Activated CD4-positive, alpha-beta memory T cell treated with anti-CD3 and anti-CD28 coated beads for 36 hours (primary cell): ENCODE data around the gene EML6. TPM values are rescaled to one million over a fixed set of nuclear protein-coding genes. Genes with fewer than 3 reads are reported as not detected.
A peak's percentile ranks its signal among the peaks of the same experiment; 100 is the strongest.
"Not testable (repeated sequence)": the region's sequence is repeated elsewhere in the genome, so short reads cannot be mapped to it uniquely, and the experiment has no call there.

Source experiments
- CTCF ChIA-PET: fragments of 350-600 bp; sonication (Branson Sonifier 250); formaldehyde crosslinking; loops from one replicate; lab custom pipeline; 2021; ENCODE audit warnings: antibody characterized with exemption, inconsistent platforms; lab: Charles Lee
- POLR2A ChIA-PET: fragments of 350-600 bp; sonication (Branson Sonifier 250); formaldehyde crosslinking; loops from one replicate; lab custom pipeline; 2021; ENCODE audit warnings: antibody characterized with exemption; lab: Charles Lee
- DNase-seq: peaks from one replicate; pipeline ENCODE4 v3.0.0-alpha.2; 2020
- H3K27ac Mint-ChIP-seq: one replicate; pipeline ENCODE4 v1.8.0; 2021; ENCODE audit warnings: mixed read lengths
- H3K27me3 Mint-ChIP-seq: one replicate; pipeline ENCODE4 v1.8.0; 2021; ENCODE audit warnings: mixed read lengths
- H3K36me3 Mint-ChIP-seq: one replicate; pipeline ENCODE4 v1.8.0; 2021; ENCODE audit warnings: mixed read lengths
- H3K4me1 Mint-ChIP-seq: one replicate; pipeline ENCODE4 v1.8.0; 2021; ENCODE audit warnings: low read depth, mixed read lengths
- H3K4me3 Mint-ChIP-seq: one replicate; pipeline ENCODE4 v1.8.0; 2021; ENCODE audit warnings: mild to moderate bottlenecking, mixed read lengths
- H3K9me3 Mint-ChIP-seq: one replicate; pipeline ENCODE4 v1.8.0; 2021; ENCODE audit warnings: mixed read lengths
- intact Hi-C: fragments of 100-400 bp; cut with micrococcal nuclease; formaldehyde crosslinking; loops from one replicate; pipeline ENCODE4 v1.15.1; 2023
- total RNA-seq, 2 experiments: library from RNA; stranded (reverse); gene quantifications; one replicate each; pipeline ENCODE4 v1.2.3, GENCODE V29; 2021

The EML6 gene
- total RNA-seq, 2 experiments from 2014 or later: 0.46 to 0.50 TPM

DNA sequence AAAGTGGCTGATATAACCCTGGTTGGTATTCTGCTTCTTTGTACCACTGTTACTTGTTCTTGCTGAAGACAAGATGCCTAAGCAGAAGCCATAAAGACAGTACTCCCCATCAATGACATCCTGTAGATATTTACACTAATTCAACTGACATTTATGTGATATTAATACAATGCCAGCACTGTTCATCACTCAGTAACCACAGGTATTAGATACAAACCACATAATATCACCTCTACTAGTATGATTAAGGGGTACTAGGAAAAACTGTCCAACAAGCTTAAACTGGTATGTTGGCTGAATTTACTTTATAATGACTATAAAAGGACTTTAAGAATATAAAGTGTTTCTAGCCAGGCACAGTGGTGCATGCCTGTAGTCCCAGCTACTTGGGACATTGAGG lies 261.0 kb downstream of the EML6 start:
- peaks cover 30% of the 10 kb centered on the region for H3K36me3 Mint-ChIP-seq
- H3K4me1 Mint-ChIP-seq: peaks cover 34% of the 10 kb centered on the region
- no peaks in the 10 kb centered on the region for H3K27me3 Mint-ChIP-seq
- no peak overlapping the region for H3K4me3 Mint-ChIP-seq
- H3K9me3 Mint-ChIP-seq: no peaks in the 10 kb centered on the region
- no peak overlapping the region for H3K27ac Mint-ChIP-seq
- ChIA-PET POLR2A (no interaction called here), CTCF (interaction anchor here (1.3 kb wide), 1 partner anchor 30 kb away, joined by 3 read pairs; no protein-coding TSS in a partner anchor)
- intact Hi-C loops: no loop called here
- DNase-seq: no peak

DNA sequence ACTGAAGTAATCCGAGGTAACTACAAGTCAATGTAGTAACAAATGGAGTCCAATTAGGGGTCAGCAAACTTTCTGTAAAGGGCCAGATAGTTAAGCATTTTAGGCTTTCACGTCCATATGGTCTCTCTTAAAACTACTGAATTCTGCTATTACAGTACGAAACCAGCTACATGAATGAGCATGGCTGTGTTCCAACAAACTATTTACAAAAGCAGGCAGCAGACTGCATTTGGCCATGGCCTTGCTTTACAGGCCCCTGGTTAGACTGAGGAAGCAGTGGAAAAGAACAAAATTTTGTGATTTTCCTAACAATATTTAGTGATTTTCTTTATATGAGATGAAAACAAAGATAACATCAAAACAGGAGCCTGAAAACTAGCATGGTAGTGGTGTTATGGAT lies 262.8 kb downstream of the EML6 start:
- POLR2A ChIA-PET: no interaction called here
- Mint-ChIP-seq H3K9me3 (no peaks in the 10 kb centered on the region), H3K4me1 (peaks cover 26% of the 10 kb centered on the region), H3K4me3 (no peak overlapping the region), H3K36me3 (peaks cover 30% of the 10 kb centered on the region), H3K27ac (no peak overlapping the region), H3K27me3 (no peaks in the 10 kb centered on the region)
- intact Hi-C loops: no loop called here
- CTCF ChIA-PET: no interaction called here
- DNase-seq: no peak

DNA sequence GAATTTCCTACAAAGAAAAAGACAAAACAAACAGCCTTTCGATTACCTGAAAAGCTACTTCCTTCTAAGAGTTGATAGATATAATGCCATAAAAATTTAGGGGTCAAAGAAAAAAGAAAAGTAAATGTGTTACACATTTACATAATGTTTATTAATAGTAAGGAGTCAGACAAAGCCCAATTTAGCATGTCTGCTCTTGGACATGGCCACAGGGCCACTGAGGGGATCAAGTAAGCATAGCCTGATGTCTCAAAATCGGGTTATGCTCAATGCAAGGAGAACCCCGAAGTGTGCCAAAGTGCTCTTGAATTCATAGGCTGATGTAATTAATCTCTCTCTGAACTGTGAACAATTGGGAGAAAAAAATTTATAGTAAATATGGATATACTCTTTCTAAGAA lies 265.1 kb downstream of the EML6 start:
- POLR2A ChIA-PET: no interaction called here
- Mint-ChIP-seq H3K4me3 (no peak overlapping the region), H3K9me3 (no peaks in the 10 kb centered on the region), H3K36me3 (peaks cover 18% of the 10 kb centered on the region), H3K27me3 (no peaks in the 10 kb centered on the region), H3K27ac (no peak overlapping the region), H3K4me1 (peaks cover 32% of the 10 kb centered on the region)
- no peak for DNase-seq
- intact Hi-C loops: no loop called here
- CTCF ChIA-PET: no interaction called here

DNA sequence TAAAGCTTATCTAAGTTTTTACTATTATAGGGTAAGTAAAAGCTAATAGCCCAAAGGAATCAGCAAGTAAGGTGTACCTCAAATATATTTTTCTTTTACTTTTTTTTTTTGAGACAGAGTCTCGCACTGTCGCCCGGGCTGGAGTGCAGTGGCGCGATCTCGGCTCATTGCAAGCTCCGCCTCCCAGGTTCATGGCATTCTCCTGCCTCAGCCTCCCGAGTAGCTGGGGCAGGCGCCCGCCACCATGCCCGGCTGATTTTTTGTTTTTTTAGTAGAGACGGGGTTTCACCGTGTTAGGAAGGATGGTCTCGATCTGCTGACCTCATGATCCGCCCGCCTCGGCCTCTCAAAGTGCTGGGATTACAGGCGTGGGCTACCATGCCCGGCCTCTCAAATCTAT lies 267.2 kb downstream of the EML6 start:
- CTCF ChIA-PET: not testable (repeated sequence)
- H3K4me1 Mint-ChIP-seq: peaks cover 30% of the 10 kb centered on the region

DNA sequence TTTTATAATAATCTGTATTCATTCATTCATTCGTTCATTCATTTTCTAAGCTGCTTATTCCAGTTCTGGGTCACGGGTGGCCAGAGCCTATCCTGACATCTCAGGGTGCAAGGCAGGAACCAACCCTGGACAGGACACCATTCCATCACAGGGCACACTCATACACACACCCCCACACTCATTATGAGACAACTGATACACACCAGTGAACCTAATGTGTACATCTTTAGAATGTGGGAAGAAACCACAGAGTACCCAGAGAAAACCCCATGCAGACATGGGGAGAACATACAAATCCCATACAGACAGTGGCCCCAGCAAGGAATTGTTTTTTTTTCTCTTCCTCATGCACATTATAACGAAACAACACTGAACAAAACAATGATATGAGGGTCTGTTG lies 272.1 kb downstream of the EML6 start:
- Mint-ChIP-seq H3K9me3 (no peaks in the 10 kb centered on the region), H3K4me3 (no peak overlapping the region), H3K4me1 (peaks cover 60% of the 10 kb centered on the region), H3K27ac (no peak overlapping the region), H3K36me3 (peaks cover 5% of the 10 kb centered on the region), H3K27me3 (no peaks in the 10 kb centered on the region)
- ChIA-PET POLR2A (no interaction called here), CTCF (no interaction called here)
- DNase-seq: no peak
- intact Hi-C loops: no loop called here

More for the DNA sequence above, 267.2 kb downstream of the EML6 start:
- DNase-seq, H3K9me3 Mint-ChIP-seq, intact Hi-C loops, H3K27ac Mint-ChIP-seq, H3K4me3 Mint-ChIP-seq, POLR2A ChIA-PET, H3K27me3 Mint-ChIP-seq: not testable (repeated sequence)
- peaks cover 16% of the 10 kb centered on the region for H3K36me3 Mint-ChIP-seq

DNA sequence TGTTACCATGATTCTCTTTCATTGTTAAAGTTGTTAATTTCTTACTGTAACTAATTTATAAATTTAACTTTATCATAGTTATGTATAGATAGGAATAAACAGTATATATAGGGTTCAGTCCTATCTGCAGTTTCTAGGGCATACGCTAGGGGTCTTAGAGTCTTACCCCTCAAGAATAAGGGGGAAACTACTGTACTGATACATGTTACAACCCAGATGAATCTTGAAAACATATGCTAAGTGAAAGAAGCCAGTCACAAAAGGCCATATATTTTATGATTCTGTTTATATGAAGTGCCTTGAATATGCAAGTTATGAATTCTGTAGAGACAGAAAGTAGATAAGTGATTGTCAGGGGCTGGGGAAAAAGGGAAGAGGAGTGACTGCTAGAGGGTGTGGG lies 274.4 kb downstream of the EML6 start:
- CTCF ChIA-PET: no interaction called here
- intact Hi-C loops: loop anchor here (2.0 kb wide), 1 partner anchor 15 kb away; no protein-coding TSS in a partner anchor

DNA sequence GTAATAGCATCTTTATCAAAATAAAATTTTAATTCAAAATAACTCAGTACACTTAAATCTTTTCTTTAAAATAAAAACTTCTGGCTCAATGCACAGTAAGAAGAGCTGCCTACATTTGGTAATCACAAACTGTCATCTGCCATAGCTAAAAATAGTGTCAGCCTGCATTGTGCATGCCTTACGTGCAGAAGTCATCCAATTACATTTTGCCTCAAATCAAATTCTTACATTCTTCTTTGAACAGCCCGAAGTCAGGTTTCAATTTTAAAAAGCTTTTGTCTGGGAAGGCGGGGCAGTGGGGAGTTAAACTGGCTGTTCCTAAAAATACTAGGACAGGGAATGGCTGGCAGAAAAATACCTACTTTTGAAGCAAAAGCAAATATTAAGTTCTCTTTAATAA lies 275.7 kb downstream of the EML6 start:
- H3K36me3 Mint-ChIP-seq: peaks cover 5% of the 10 kb centered on the region
- H3K4me1 Mint-ChIP-seq: peaks cover 67% of the 10 kb centered on the region
- no peaks in the 10 kb centered on the region for H3K27me3 Mint-ChIP-seq
- POLR2A ChIA-PET: interaction anchor here (0.5 kb wide), 1 partner anchor 232 kb away, joined by 3 read pairs; no protein-coding TSS in a partner anchor
- CTCF ChIA-PET: no interaction called here
- intact Hi-C loops: loop anchor here (2.0 kb wide), 1 partner anchor 14 kb away; no protein-coding TSS in a partner anchor
- H3K4me3 Mint-ChIP-seq: no peak overlapping the region
- H3K9me3 Mint-ChIP-seq: no peaks in the 10 kb centered on the region
- no peak for DNase-seq
- H3K27ac Mint-ChIP-seq: no peak overlapping the region

More for the DNA sequence above, 274.4 kb downstream of the EML6 start:
- Mint-ChIP-seq H3K4me3 (no peak overlapping the region), H3K27ac (no peak overlapping the region), H3K36me3 (peaks cover 5% of the 10 kb centered on the region), H3K4me1 (peaks cover 66% of the 10 kb centered on the region), H3K27me3 (no peaks in the 10 kb centered on the region), H3K9me3 (no peaks in the 10 kb centered on the region)
- POLR2A ChIA-PET: no interaction called here
- DNase-seq: no peak

DNA sequence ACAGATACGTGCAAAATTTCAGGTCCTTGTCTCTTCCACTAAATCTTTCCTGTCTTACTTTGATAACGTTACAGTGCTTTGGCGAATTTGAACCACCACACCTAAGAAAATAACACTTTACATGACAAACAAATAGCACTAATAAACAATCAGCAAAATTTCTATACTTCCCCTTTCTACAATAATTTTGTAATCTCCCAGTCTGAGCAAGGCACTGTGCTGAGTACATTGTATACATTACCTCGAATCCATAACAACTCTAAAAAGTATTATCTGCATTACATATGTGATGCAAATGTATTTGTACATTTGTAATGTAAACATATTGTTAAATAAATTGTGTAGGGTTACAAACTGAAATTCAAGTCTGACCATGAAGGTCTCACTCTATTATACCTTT lies 276.9 kb downstream of the EML6 start:
- H3K27ac Mint-ChIP-seq: no peak overlapping the region
- peaks cover 68% of the 10 kb centered on the region for H3K4me1 Mint-ChIP-seq
- peaks cover 5% of the 10 kb centered on the region for H3K36me3 Mint-ChIP-seq
- ChIA-PET CTCF (interaction anchor here (0.5 kb wide), 1 partner anchor 1021 kb away, joined by 3 read pairs; no protein-coding TSS in a partner anchor), POLR2A (no interaction called here)
- no peak overlapping the region for H3K4me3 Mint-ChIP-seq
- intact Hi-C loops: no loop called here
- H3K9me3 Mint-ChIP-seq: no peaks in the 10 kb centered on the region
- no peaks in the 10 kb centered on the region for H3K27me3 Mint-ChIP-seq
- DNase-seq: no peak

DNA sequence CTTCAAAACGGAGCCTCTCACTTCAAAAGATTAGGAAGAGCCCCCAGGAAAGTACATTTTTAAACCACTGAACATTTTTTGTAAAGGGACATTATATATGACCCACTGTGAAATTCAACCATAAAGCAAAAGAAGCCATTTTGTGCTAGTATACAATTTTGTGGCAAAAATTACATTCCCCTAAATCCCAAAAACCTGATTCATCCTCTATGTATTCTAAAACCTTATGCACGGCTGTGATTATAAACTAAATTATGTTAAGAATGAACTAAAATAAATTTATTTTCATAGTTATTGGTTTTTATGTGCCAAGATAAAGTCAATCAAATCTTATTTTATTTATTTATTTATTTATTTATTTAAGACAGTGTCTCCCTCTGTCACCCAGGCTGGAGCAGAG lies 278.3 kb downstream of the EML6 start:
- ChIA-PET CTCF (interaction anchor here (0.6 to 2.7 kb wide), 4 partner anchors 12 to 167 kb away, joined by 4 to 9 read pairs (median 4); no protein-coding TSS in a partner anchor), POLR2A (no interaction called here)
- H3K4me3 Mint-ChIP-seq: no peak overlapping the region
- H3K9me3 Mint-ChIP-seq: no peaks in the 10 kb centered on the region
- intact Hi-C loops: no loop called here
- no peak for DNase-seq
- peaks cover 1% of the 10 kb centered on the region for H3K36me3 Mint-ChIP-seq
- peaks cover 67% of the 10 kb centered on the region for H3K4me1 Mint-ChIP-seq
- no peak overlapping the region for H3K27ac Mint-ChIP-seq
- no peaks in the 10 kb centered on the region for H3K27me3 Mint-ChIP-seq

DNA sequence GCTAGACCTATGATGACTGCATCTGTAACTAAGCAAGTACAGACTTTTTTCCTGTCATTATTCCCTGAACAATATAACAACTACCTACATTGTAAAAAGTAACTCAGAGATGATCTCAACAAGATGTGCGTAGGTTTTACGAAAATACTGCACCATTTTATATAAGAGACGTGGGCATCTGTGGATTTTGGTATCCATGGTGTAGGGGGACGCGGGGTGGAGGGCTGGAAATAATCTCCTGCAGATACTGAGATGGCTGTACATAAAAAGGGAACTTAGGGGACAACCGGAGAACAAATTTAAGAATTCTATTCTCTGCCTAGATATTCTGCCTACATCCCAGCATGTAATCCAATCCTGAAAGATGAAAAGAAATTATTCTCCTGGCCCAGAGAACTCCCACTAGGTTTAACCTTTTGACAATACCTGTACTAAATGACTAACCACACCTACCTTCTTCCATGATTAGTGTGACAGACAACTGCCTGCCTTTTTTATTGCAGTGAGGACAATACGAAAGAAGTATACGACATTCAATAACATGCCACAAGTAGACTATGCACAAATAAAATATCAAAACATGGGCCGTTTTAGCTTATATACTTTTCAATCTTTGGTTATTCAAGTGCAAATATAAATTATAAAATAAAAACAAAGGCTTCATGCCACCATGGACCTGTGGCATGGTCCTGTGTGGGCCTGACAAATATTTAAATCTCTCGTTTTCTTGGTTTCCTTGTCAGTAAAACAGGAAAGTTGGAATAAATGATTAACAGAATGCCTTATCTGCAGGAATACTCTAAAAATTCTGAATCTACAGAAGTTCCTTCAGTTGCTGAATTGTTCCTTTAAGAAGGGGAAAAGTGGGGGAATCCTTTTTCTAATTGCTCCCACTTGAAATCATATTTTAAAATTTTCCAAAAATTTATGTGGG lies 280.5 kb downstream of the EML6 start:
- DNase-seq: no peak
- Mint-ChIP-seq H3K4me1 (peaks cover 64% of the 10 kb centered on the region), H3K36me3 (no peaks in the 10 kb centered on the region), H3K4me3 (no peak overlapping the region), H3K9me3 (no peaks in the 10 kb centered on the region), H3K27ac (no peak overlapping the region), H3K27me3 (no peaks in the 10 kb centered on the region)
- ChIA-PET CTCF (interaction anchor here (1.7 to 2.7 kb wide), 2 partner anchors 11 to 164 kb away, joined by 5 to 9 read pairs; no protein-coding TSS in a partner anchor), POLR2A (no interaction called here)
- intact Hi-C loops: no loop called here

DNA sequence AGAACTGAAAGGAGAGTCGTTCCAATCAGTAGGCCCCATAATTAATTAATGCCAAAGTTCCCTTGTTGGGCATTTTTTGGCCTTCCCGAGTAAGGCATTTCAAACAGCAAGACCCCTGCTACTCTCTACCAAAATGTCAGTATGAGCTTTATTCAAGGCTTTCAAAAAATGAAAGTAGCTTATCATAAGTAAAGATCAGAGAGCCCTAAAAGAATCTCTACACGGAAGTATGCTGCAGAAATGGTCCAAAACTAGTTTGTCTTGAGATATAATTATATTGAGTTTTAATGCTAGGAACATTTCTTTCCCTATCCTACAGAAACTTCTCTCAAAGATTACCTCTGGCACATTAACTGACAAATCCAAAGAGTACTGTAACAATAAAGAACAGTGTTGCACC lies 282.8 kb downstream of the EML6 start:
- Mint-ChIP-seq H3K4me3 (no peak overlapping the region), H3K9me3 (no peaks in the 10 kb centered on the region), H3K27me3 (no peaks in the 10 kb centered on the region), H3K4me1 (peaks cover 63% of the 10 kb centered on the region), H3K27ac (no peak overlapping the region), H3K36me3 (no peaks in the 10 kb centered on the region)
- intact Hi-C loops: no loop called here
- ChIA-PET CTCF (no interaction called here), POLR2A (interaction anchor here (0.6 kb wide), 1 partner anchor 25 kb away, joined by 3 read pairs; no protein-coding TSS in a partner anchor)
- DNase-seq: no peak

DNA sequence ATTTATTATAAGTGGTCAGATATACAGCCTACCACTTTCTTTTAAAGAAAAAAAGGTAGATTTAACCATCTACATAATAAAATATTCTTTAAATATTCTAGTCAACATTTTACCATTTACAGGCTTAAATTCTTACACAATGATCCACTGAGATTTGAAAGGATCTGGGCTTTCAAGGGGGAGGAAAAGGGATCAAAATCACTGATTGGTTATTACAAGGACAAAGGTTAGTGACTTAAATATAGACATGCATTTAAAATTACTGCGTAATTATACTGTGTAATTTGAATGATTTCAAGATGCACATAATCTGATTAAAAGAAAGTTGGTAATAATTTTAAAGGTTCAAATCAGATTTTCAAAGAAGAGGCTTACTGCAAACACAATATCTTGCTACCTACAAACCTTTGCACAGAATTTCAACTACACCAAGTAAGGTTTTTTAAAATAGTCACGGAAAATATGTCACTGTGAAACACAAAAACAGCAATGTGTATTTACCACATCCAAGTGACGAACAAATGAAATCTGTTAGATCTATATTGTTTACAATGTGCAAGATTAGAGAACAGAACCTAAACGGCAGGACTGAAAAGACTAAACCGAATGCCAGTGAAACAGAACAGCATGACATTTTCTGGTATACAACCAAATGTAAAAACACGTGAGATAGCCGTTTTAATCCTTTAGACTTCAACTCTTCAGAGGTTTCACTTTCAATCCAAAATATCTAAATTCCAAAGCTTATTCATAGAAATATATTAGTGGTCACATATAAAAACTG lies 286.0 kb downstream of the EML6 start:
- Mint-ChIP-seq H3K9me3 (no peaks in the 10 kb centered on the region), H3K27ac (peak overlapping the region; percentile 65), H3K36me3 (no peaks in the 10 kb centered on the region), H3K27me3 (no peaks in the 10 kb centered on the region), H3K4me1 (peaks cover 65% of the 10 kb centered on the region), H3K4me3 (peak overlapping the region; percentile 81)
- CTCF ChIA-PET: interaction anchor here (0.6 to 12.6 kb wide), 4 partner anchors 92 to 171 kb away, joined by 3 to 79 read pairs (median 4); no protein-coding TSS in a partner anchor
- POLR2A ChIA-PET: no interaction called here
- no peak for DNase-seq
- intact Hi-C loops: loop anchor here (5.0 kb wide), 1 partner anchor 107 kb away; no protein-coding TSS in a partner anchor
